ENCODE measurements around the gene MID1.

Gene MID1

GRCh38 chrX:10574663-10575062 lies 45.7 kb downstream of the MID1 start:
- no peak for DNase-seq

- DNase-seq, result no peak
Observed at GRCh38 chrX:10571260-10571659, 49.1 kb downstream of the MID1 start.

GRCh38 chrX:10570601-10571000 lies 49.8 kb downstream of the MID1 start:
- DNase-seq, result no peak

- DNase-seq, result no peak
Observed at GRCh38 chrX:10569946-10570345, 50.4 kb downstream of the MID1 start.

- DNase-seq, result no peak
Observed at GRCh38 chrX:10568428-10568827, 52.0 kb downstream of the MID1 start.

- no peak for DNase-seq
Observed at GRCh38 chrX:10567136-10567535, 53.2 kb downstream of the MID1 start.

- no peak for DNase-seq
Observed at GRCh38 chrX:10566716-10567097, 53.7 kb downstream of the MID1 start.

GRCh38 chrX:10564484-10564883 lies 55.9 kb downstream of the MID1 start:
- no peak for DNase-seq

- DNase-seq, result no peak
Observed at GRCh38 chrX:10557166-10557565, 63.2 kb downstream of the MID1 start.

GRCh38 chrX:10556405-10556804 lies 64.0 kb downstream of the MID1 start:
- no peak for DNase-seq

- no peak for DNase-seq
Observed at GRCh38 chrX:10555846-10556245, 64.5 kb downstream of the MID1 start.

- no peak for DNase-seq
Observed at GRCh38 chrX:10554612-10555270, 65.6 kb downstream of the MID1 start.

- DNase-seq, result no peak
Observed at GRCh38 chrX:10549280-10549679, 71.1 kb downstream of the MID1 start.

- no peak for DNase-seq
Observed at GRCh38 chrX:10548688-10549087, 71.7 kb downstream of the MID1 start.

GRCh38 chrX:10545882-10546281 lies 74.5 kb downstream of the MID1 start:
- DNase-seq, result no peak

GRCh38 chrX:10542586-10542985 lies 77.8 kb downstream of the MID1 start:
- no peak for DNase-seq

- DNase-seq, result no peak
Observed at GRCh38 chrX:10538831-10539230, 81.6 kb downstream of the MID1 start.

GRCh38 chrX:10537308-10537707 lies 83.1 kb downstream of the MID1 start:
- DNase-seq, result no peak

GRCh38 chrX:10536744-10537143 lies 83.6 kb downstream of the MID1 start:
- no peak for DNase-seq

- DNase-seq, result no peak
Observed at GRCh38 chrX:10534611-10535010, 85.8 kb downstream of the MID1 start.

- no peak for DNase-seq
Observed at GRCh38 chrX:10533696-10534365, 86.6 kb downstream of the MID1 start.

GRCh38 chrX:10531927-10532326 lies 88.5 kb downstream of the MID1 start:
- no peak for DNase-seq

GRCh38 chrX:10529344-10529743 lies 91.0 kb downstream of the MID1 start:
- DNase-seq, result no peak

- no peak for DNase-seq
Observed at GRCh38 chrX:10526451-10526850, 93.9 kb downstream of the MID1 start.

Data from stimulated activated CD8-positive, alpha-beta memory T cell treated with anti-CD3 and anti-CD28 coated beads, Interleukin-4, amount 100 ng/mL, for 48 hours (primary cell).